ENCODE measurements around the gene IFNA1.
A peak's percentile ranks its signal among the peaks of the same experiment; 100 is the strongest.

IFNA1 gene

GRCh38 chr9:21454149-21454548 is 13.9 kb downstream of the IFNA1 start:
- DNase-seq: no peak
- TF ChIP-seq CTCF (IDR thresholded peaks at IDR 0.05; ENCODE audit: low read length) (no peak), EZH2phosphoT487 (IDR thresholded peaks at IDR 0.05; ENCODE audit: low read length) (no peak), EZH2 (optimal IDR thresholded peaks at IDR 0.05; ENCODE audit: low read depth, low read length) (no peak)
- no peak overlapping the region for H3K4me2 ChIP-seq (ENCODE audit: low read depth, low read length)

DNA sequence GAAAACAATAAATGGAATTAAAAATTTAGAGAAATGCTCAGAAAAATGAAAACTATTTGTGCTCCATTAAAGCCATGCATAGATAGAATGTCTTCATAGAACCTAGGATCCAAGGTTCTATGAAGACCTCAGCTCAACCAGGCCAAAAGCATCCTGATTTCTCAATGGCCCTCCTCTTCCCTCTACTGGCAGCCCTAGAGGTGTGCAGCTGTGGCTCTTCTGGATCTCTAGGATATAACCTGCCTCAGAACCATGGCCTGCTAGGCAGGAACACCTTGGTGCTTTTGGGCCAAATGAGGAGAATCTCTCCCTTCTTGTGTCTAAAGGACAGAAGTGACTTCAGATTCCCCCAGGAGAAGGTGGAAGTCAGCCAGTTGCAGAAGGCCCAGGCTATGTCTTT is 15.1 kb downstream of the IFNA1 start:
- TF ChIP-seq CTCF (IDR thresholded peaks at IDR 0.05; ENCODE audit: low read length) (peak; percentile 59), EZH2phosphoT487 (IDR thresholded peaks at IDR 0.05; ENCODE audit: low read length) (no peak)
- Histone ChIP-seq H3K9me2 (replicated peaks; ENCODE audit: insufficient read depth, low read length) (no peaks in the 10 kb centered on the region), H3K79me2 (ENCODE audit: low read length) (no peaks in the 10 kb centered on the region), H3F3A (ENCODE audit: insufficient read depth, low read length) (no peaks in the 10 kb centered on the region), H3K27me3 (replicated peaks; ENCODE audit: insufficient read depth, low read length) (no peaks in the 10 kb centered on the region), H2AFZ (ENCODE audit: low read length) (no peak overlapping the region), H3K27ac (ENCODE audit: low read length) (no peak overlapping the region), H3K9ac (ENCODE audit: low read length) (no peak overlapping the region), H3K9me3 (replicated peaks; ENCODE audit: insufficient read depth, low read length) (no peaks in the 10 kb centered on the region), H3K4me2 (ENCODE audit: low read depth, low read length) (no peak overlapping the region), H3K4me1 (ENCODE audit: low read length) (no peaks in the 10 kb centered on the region), H3K36me3 (replicated peaks; ENCODE audit: insufficient read depth, low read length) (no peaks in the 10 kb centered on the region), H4K20me1 (ENCODE audit: insufficient read depth, low read length) (no peaks in the 10 kb centered on the region), H3K4me3 (ENCODE audit: low read length) (no peak overlapping the region)
- peak; percentile 15 for DNase-seq

More at GRCh38 chr9:21454149-21454548, 13.9 kb downstream of the IFNA1 start:
- H3K4me3 ChIP-seq (ENCODE audit: low read length): no peak overlapping the region
- H3K9me3 ChIP-seq (replicated peaks; ENCODE audit: insufficient read depth, low read length): no peaks in the 10 kb centered on the region
- no peaks in the 10 kb centered on the region for H3K27me3 ChIP-seq (replicated peaks; ENCODE audit: insufficient read depth, low read length)
- no peaks in the 10 kb centered on the region for H3K79me2 ChIP-seq (ENCODE audit: low read length)
- no peaks in the 10 kb centered on the region for H4K20me1 ChIP-seq (ENCODE audit: insufficient read depth, low read length)
- H3F3A ChIP-seq (ENCODE audit: insufficient read depth, low read length): no peaks in the 10 kb centered on the region
- H3K36me3 ChIP-seq (replicated peaks; ENCODE audit: insufficient read depth, low read length): no peaks in the 10 kb centered on the region
- H3K27ac ChIP-seq (ENCODE audit: low read length): no peak overlapping the region
- H2AFZ ChIP-seq (ENCODE audit: low read length): no peak overlapping the region
- no peaks in the 10 kb centered on the region for H3K4me1 ChIP-seq (ENCODE audit: low read length)
- H3K9me2 ChIP-seq (replicated peaks; ENCODE audit: insufficient read depth, low read length): no peaks in the 10 kb centered on the region
- H3K9ac ChIP-seq (ENCODE audit: low read length): no peak overlapping the region

- no peak overlapping the region for H3K4me2 ChIP-seq (ENCODE audit: low read depth, low read length)
- H3K27ac ChIP-seq (ENCODE audit: low read length): no peak overlapping the region
- H3F3A ChIP-seq (ENCODE audit: insufficient read depth, low read length): no peaks in the 10 kb centered on the region
- H3K9me3 ChIP-seq (replicated peaks; ENCODE audit: insufficient read depth, low read length): no peaks in the 10 kb centered on the region
- TF ChIP-seq CTCF (IDR thresholded peaks at IDR 0.05; ENCODE audit: low read length): no peak
- no peak for TF ChIP-seq EZH2phosphoT487 (IDR thresholded peaks at IDR 0.05; ENCODE audit: low read length)
- TF ChIP-seq EZH2 (optimal IDR thresholded peaks at IDR 0.05; ENCODE audit: low read depth, low read length): no peak
- no peak overlapping the region for H3K9ac ChIP-seq (ENCODE audit: low read length)
- no peak for DNase-seq
- no peaks in the 10 kb centered on the region for H3K9me2 ChIP-seq (replicated peaks; ENCODE audit: insufficient read depth, low read length)
- H3K79me2 ChIP-seq (ENCODE audit: low read length): no peaks in the 10 kb centered on the region
- no peak overlapping the region for H3K4me3 ChIP-seq (ENCODE audit: low read length)
- H3K4me1 ChIP-seq (ENCODE audit: low read length): no peaks in the 10 kb centered on the region
- H2AFZ ChIP-seq (ENCODE audit: low read length): no peak overlapping the region
- no peaks in the 10 kb centered on the region for H3K27me3 ChIP-seq (replicated peaks; ENCODE audit: insufficient read depth, low read length)
- no peaks in the 10 kb centered on the region for H3K36me3 ChIP-seq (replicated peaks; ENCODE audit: insufficient read depth, low read length)
- no peaks in the 10 kb centered on the region for H4K20me1 ChIP-seq (ENCODE audit: insufficient read depth, low read length)
Observed at GRCh38 chr9:21461377-21461776, 21.1 kb downstream of the IFNA1 start.
